Central memory CD8-positive, alpha-beta T cell (primary cell): ENCODE data around the gene ACTN1.

Experiments used
- ATAC-seq: fragments of 150-1000 bp; cut with Tn5 transposase; replicated peaks from 2 replicates; pipeline ENCODE4 v1.10.0; 2022; ENCODE audit warnings: mild to moderate bottlenecking, moderate FRiP score, moderate number of reproducible peaks; ENCODE audit not compliant: poor library complexity, severe bottlenecking; ENCODE audit errors: extremely low read depth
- DNase-seq, 2 donors: peaks; one replicate each; pipeline ENCODE4 v3.0.0; 2021; ENCODE audit warnings: low spot score in 2 of 2
- H3K27ac Mint-ChIP-seq: one replicate; pipeline ENCODE4 v1.8.0; 2022; ENCODE audit warnings: low read depth, mild to moderate bottlenecking, moderate library complexity, mixed read lengths
- H3K27me3 Mint-ChIP-seq: one replicate; pipeline ENCODE4 v1.8.0; 2022; ENCODE audit warnings: mixed read lengths
- H3K36me3 Mint-ChIP-seq: one replicate; pipeline ENCODE4 v1.8.0; 2022; ENCODE audit warnings: mild to moderate bottlenecking, moderate library complexity, mixed read lengths; ENCODE audit not compliant: insufficient read depth
- H3K4me1 Mint-ChIP-seq: one replicate; pipeline ENCODE4 v1.8.0; 2022; ENCODE audit warnings: mixed read lengths
- H3K4me3 Mint-ChIP-seq: one replicate; pipeline ENCODE4 v1.8.0; 2022; ENCODE audit warnings: mild to moderate bottlenecking, moderate library complexity, mixed read lengths
- H3K9me3 Mint-ChIP-seq: one replicate; pipeline ENCODE4 v1.8.0; 2022; ENCODE audit warnings: mixed read lengths

ACTN1 gene

DNA sequence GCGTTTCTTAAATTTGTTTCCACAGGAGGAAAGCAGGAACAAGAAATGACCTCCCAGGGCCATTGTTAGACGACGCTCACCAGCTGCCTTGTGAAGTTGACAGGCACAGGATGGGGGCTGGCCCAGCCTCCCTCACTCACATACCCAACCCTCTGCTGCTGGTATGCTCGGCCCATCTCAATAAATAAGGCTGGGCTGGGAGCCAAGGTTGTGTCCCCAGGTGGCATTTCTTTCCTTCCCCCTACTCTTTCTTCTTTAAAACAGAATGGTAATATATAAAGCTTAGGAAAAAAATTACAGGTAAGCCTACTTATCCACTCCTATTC is 93.0 kb downstream of the ACTN1 start:
- ATAC-seq (no peak), DNase-seq (no peak)
- Mint-ChIP-seq H3K4me3 (no peak overlapping the region), H3K36me3 (peaks cover 5% of the 10 kb centered on the region), H3K27ac (no peak overlapping the region), H3K9me3 (no peaks in the 10 kb centered on the region), H3K27me3 (no peaks in the 10 kb centered on the region), H3K4me1 (no peaks in the 10 kb centered on the region)

DNA sequence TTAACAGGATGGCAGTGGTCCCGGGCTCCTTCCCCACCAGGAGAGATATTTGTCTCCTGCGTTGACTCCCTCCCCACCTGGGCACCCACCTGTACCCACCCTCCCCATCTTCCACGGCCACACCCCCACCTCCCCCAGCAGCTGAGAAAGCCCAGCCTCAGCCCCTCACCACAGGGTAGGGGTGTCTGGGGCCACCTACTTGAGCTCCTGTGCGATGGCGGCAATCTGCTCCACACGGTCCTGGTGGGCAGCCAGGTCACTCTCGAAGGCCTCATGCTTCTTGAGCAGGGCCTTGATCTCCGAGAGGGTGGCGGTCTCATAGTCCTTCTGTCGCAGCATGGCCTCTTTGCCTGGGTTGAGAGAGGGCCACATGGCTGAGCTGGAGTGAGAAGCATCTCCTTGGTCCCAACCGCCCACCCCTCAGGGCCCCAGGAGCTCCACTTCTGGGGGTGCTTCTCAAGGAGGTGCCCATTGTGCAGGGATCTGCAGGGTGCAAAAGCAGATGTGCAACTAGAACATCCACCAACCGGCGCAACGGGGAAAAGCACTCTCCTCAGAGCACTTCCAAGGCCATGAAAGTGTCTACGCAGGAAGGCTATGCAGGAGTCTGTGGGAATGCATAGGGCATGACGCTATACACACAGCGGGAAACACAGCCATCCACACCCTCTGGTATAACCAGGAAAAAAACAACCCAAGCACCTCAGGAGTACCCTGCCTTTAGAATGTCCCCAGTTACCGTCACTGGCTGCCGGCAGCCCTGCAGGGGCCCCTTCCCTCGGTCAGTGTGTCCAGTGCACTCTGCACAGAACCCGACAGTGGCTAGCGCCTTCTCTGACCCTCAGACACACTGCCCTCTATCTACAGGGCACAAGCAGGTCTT is 93.6 kb downstream of the ACTN1 start:
- no peak overlapping the region for H3K4me3 Mint-ChIP-seq
- no peaks in the 10 kb centered on the region for H3K27me3 Mint-ChIP-seq
- no peak overlapping the region for H3K27ac Mint-ChIP-seq
- no peaks in the 10 kb centered on the region for H3K4me1 Mint-ChIP-seq
- DNase-seq (no peak), ATAC-seq (no peak)
- H3K9me3 Mint-ChIP-seq, result no peaks in the 10 kb centered on the region
- H3K36me3 Mint-ChIP-seq, result peaks cover 10% of the 10 kb centered on the region

DNA sequence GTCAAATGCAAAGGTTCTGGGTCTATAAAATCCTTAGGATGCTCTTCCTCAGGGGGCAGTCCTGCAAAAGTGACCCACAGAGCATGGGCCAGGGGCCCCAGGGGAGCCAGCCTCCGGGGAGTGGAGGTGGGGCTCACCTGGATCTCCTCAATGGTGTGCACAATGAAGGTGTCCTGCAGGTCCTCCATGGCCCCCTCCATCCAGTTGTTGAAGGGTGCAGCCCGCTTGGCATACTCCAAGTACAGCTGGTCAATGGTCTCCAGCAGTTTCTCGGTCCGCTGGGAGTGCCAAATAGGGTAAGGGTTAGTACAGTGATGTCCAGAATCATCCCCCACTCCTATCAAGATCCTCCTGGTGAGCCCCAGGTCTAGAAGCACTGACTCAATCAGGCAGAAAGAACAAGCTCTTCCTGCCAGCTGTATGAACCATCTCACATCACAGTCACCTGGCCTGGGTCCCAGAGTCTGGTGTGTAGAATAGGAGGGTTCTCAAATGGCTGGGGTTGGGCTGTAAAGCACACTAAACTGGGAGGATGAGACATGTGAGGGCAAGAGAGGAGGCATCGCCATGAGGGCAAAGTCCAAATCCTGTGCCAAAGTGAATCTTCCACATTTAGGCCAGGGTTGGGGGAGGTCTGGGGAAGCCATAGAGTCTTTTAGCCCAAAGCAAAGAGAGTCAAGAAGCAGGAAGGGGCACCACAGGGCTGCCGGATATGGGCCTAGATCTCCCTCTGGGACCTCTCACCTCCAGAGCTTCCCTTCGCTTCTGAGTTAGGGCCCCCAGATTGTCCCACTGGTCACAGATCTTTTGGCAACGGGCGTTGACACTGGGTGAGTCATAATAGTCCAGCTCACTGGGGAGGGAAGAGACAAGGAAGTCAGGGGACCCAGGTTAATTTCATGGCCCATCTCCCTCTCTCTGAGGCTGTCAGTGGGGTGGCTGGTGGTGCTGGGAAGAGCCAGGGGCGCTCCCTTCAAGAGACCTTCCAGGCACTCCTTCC is 94.8 kb downstream of the ACTN1 start:
- H3K36me3 Mint-ChIP-seq, result peaks cover 10% of the 10 kb centered on the region

DNA sequence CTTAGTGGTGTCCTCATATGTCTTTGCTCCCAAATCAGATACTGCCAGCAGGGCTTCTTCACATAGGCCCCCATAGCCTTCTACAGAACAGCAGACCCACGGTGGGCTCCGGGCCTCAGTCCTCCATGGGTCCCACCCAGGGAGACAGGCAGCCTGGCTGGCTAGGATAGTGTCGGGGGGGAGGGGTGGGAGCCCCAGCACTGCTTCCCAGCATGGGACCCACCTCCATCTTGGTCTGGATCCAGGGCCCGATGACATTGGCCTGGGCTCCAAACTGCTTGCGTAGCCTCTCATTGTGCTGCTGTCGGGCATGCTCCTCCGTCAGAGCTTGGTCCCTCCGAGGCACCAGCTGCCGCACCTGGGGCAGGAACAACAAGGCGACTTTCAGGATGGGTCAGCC is 96.9 kb downstream of the ACTN1 start:
- peaks cover 13% of the 10 kb centered on the region for H3K36me3 Mint-ChIP-seq
- no peaks in the 10 kb centered on the region for H3K4me1 Mint-ChIP-seq
- DNase-seq (no peak), ATAC-seq (no peak)
- no peaks in the 10 kb centered on the region for H3K9me3 Mint-ChIP-seq
- no peak overlapping the region for H3K4me3 Mint-ChIP-seq
- H3K27me3 Mint-ChIP-seq, result no peaks in the 10 kb centered on the region
- H3K27ac Mint-ChIP-seq, result no peak overlapping the region

More for the DNA sequence above, 94.8 kb downstream of the ACTN1 start:
- Mint-ChIP-seq H3K27me3 (no peaks in the 10 kb centered on the region), H3K4me3 (no peak overlapping the region), H3K27ac (no peak overlapping the region), H3K4me1 (no peaks in the 10 kb centered on the region), H3K9me3 (no peaks in the 10 kb centered on the region)
- ATAC-seq (no peak), DNase-seq (no peak)

DNA sequence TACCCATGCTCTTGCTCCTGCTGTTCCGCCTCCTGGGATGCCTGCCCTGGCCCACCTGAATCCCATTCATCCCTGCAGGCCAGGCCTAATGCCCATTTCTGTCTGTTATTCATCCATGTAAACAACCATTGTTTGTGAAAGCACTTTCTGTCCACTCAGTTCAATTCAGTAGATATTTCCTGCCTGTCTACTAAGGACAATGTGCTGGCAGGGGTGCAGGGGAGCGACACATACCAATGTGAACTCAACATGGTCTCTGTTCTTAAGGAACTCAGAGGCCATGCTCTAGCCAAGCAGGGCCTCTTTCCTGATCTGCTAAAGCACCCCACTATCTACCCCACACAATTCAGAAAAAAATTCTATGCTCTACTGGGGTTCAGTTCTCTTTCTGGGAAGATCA is 97.7 kb downstream of the ACTN1 start:
- Mint-ChIP-seq H3K9me3 (no peaks in the 10 kb centered on the region), H3K27ac (no peak overlapping the region), H3K27me3 (no peaks in the 10 kb centered on the region), H3K4me3 (no peak overlapping the region), H3K4me1 (no peaks in the 10 kb centered on the region), H3K36me3 (peaks cover 13% of the 10 kb centered on the region)
- DNase-seq (no peak), ATAC-seq (no peak)

DNA sequence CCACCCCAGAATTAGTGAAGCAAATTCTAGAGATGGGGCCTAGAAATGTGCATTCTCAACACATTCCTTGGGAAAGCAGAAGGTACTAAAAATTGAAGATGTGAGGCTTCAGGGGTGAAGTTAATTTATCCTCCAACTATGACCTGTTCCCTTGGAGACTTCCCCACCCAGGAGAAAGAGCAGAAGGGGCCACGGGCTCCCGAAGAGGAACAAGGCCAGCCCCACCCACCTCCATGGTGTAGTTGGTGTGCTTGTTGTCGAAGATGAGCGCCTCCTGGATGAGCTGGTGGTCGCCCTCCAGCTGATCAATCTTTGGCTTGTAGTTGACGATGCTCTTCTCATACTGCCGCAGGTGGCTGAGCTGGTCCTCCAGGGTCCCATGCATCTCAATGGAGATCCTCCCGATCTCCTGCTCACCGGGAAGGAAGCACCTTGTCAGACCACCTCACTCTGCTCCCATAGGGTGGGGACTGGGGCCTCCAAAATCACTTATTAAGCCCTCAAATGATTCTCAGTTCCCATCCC is 98.5 kb downstream of the ACTN1 start:
- Mint-ChIP-seq H3K27me3 (no peaks in the 10 kb centered on the region), H3K27ac (no peak overlapping the region), H3K4me3 (no peak overlapping the region), H3K9me3 (no peaks in the 10 kb centered on the region), H3K36me3 (peaks cover 13% of the 10 kb centered on the region), H3K4me1 (no peaks in the 10 kb centered on the region)
- ATAC-seq (no peak), DNase-seq (no peak)

DNA sequence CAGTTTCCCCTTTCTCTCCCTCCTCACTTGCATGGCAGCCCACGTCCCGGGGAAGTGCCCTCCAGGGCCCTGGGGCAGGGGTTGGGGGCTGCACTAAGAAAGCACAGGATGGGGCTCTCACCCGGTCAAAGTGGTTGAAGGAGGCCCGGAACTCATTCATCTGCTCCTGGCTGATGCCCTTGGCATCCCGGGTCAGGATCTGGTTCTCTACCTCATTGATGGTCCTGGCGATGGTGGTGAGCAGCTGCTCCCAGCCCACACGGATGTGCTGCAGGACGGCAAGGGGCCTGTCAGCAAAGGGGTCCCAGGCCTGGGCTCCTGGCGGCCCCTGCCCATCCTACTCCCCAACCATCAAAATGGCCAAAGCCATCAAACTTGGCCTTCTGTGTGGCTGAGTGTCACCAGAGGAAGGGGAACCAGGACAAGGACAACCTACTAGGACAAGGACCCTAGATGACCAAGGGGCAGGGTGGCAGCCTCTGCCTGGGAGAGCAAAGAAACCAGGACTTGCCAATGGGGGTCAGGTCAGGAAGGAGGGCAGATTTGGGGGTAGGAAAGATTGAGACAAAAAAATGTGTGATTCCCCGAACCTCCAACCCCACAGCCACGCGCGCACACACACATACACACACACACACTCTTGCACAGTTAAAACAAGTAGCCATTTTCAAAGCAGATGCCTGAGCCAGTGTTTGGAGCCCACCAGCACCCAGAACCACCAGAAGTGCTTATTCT is 99.1 kb downstream of the ACTN1 start:
- H3K27me3 Mint-ChIP-seq, result no peaks in the 10 kb centered on the region
- no peaks in the 10 kb centered on the region for H3K4me1 Mint-ChIP-seq
- no peaks in the 10 kb centered on the region for H3K9me3 Mint-ChIP-seq
- no peak for ATAC-seq
- H3K27ac Mint-ChIP-seq, result no peak overlapping the region
- no peak overlapping the region for H3K4me3 Mint-ChIP-seq
- no peak for DNase-seq
- peaks cover 16% of the 10 kb centered on the region for H3K36me3 Mint-ChIP-seq

DNA sequence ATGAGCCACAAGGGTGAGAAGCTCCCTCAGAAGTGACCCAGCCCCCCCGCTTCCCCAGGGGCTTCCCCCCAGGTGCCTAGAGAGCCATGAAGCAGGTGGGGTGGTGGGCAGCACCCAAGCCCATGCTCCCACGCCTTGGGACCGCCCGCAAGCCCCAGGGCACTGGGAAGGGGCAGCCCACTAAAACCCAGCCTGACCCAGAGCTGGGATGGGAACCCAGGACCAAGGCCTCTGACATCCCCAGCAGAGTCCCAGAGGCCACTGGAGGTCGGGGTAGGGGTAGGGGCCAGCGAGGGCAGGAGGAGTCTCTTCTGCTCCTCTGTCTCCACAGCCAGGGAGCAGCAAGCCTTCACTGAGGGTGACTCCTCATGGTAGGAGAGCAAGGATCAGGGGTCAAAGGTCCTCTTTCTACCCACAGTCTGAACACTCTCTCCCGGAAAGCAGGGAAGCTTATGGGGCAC is 99.8 kb downstream of the ACTN1 start:
- H3K9me3 Mint-ChIP-seq, result no peaks in the 10 kb centered on the region
- no peaks in the 10 kb centered on the region for H3K27me3 Mint-ChIP-seq
- H3K36me3 Mint-ChIP-seq, result peaks cover 17% of the 10 kb centered on the region
- no peak overlapping the region for H3K4me3 Mint-ChIP-seq
- no peak overlapping the region for H3K27ac Mint-ChIP-seq
- no peak for DNase-seq
- no peak for ATAC-seq
- no peaks in the 10 kb centered on the region for H3K4me1 Mint-ChIP-seq

DNA sequence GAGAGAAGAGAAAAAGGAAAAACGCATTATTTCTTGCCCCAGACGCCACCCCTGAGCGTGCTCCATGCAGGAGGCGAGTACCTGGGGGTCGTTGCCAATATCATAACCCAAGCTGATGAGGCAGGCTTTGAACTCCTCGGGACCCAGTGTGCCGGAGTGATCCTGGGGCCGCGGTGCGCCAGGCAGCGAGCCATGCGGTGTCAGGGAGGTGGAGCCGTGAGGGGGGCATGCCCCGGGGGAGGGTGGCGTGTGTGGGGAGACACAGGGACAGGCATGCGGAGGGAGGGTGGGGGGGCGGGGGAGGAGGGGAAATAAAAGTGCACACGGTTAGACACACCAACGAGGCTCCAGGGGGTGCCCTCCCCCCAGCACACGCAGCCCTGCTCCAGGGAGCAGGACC is 100.2 kb downstream of the ACTN1 start:
- no peak overlapping the region for H3K27ac Mint-ChIP-seq
- H3K9me3 Mint-ChIP-seq, result no peaks in the 10 kb centered on the region
- peaks cover 15% of the 10 kb centered on the region for H3K36me3 Mint-ChIP-seq

DNA sequence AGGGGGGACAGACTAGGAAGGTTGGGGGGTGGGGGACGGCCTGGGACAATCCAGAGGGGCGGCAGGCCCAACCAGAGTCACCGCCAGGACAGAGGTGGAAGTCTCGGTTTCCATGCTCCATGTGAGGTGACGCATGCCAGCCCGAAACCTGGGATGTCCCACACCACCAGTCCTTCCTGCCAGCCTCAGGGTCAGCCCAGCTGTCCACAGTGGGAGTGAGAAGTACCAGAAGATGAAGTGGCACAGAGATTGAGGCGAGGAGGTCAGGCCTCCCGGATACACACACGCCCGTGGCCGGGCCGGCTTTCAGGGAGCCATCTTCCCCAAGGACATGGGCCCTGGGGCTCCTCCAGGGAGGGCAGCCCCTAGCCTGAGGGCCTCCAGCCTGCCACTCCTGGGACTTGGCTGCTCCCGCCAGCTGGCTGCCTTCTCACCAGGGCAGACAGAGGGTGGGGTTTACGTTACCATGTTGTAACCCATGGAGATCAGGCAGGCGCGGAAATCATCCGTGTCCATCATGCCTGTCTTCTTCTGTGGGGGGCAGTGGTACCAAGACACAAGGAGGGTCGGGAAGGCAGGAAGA is 101.0 kb downstream of the ACTN1 start:
- no peak for ATAC-seq
- no peak overlapping the region for H3K4me3 Mint-ChIP-seq
- H3K27ac Mint-ChIP-seq, result no peak overlapping the region
- no peaks in the 10 kb centered on the region for H3K9me3 Mint-ChIP-seq
- no peaks in the 10 kb centered on the region for H3K4me1 Mint-ChIP-seq
- no peaks in the 10 kb centered on the region for H3K27me3 Mint-ChIP-seq
- peaks cover 19% of the 10 kb centered on the region for H3K36me3 Mint-ChIP-seq
- no peak for DNase-seq

More for the DNA sequence above, 100.2 kb downstream of the ACTN1 start:
- DNase-seq (no peak), ATAC-seq (no peak)
- no peak overlapping the region for H3K4me3 Mint-ChIP-seq
- H3K4me1 Mint-ChIP-seq, result no peaks in the 10 kb centered on the region
- no peaks in the 10 kb centered on the region for H3K27me3 Mint-ChIP-seq

DNA sequence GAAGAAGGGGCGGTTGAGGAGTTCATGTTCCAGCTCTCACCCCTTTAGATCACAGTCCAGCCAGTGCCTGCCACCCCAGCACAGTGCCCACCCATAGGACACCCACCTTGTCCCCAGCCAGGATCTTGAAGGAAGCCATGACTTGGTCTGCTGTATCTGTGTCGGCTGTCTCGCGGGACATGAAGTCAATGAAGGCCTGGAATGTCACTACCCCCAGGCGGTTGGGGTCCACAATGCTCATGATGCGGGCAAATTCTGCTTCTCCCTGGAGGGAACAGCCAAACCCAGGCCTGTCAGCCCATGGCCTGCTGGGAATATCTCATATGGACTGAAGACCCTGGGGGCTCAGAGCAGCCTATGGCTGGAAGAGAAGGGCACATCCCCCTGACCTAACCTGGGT is 102.1 kb downstream of the ACTN1 start:
- Mint-ChIP-seq H3K36me3 (peaks cover 18% of the 10 kb centered on the region), H3K9me3 (no peaks in the 10 kb centered on the region), H3K4me3 (no peak overlapping the region), H3K27me3 (no peaks in the 10 kb centered on the region), H3K4me1 (no peaks in the 10 kb centered on the region), H3K27ac (no peak overlapping the region)
- DNase-seq (no peak), ATAC-seq (no peak)

DNA sequence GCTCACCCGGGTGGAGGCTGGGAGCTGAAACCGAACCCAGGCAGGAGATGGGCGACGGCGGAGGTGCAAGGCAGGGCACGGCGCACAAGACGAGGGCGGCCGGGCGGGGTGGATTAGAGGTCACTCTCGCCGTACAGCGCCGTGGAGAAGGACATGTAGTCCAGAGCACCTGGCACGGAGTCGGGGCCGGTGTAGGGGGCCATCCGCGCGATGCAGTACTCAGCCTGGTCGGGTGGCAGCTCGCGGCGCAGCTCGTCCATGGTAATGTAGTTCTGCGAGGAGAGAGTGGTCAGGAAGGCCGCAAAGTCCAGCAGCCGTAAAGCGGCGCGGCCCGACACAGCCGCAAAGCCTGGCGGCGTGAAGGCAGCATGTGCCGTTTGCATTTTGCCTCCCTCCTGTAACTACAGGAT is 104.4 kb downstream of the ACTN1 start:
- no peak overlapping the region for H3K4me3 Mint-ChIP-seq
- ATAC-seq, result no peak
- no peaks in the 10 kb centered on the region for H3K27me3 Mint-ChIP-seq

More for the DNA sequence above, 104.4 kb downstream of the ACTN1 start:
- DNase-seq, result no peak
- Mint-ChIP-seq H3K27ac (no peak overlapping the region), H3K4me1 (no peaks in the 10 kb centered on the region), H3K36me3 (peaks cover 13% of the 10 kb centered on the region), H3K9me3 (no peaks in the 10 kb centered on the region)
